Endometrium (tissue), 2 donors: Measurements from ENCODE around the gene ROR1.

Experiments
- FAIRE-seq: peaks from 2 replicates; lab custom pipeline; 2012; peaks lifted over from hg19 to GRCh38; lab: Jason Lieb, UNC
- donor health status: control.
- donor health status: control.

The ROR1 gene

DNA sequence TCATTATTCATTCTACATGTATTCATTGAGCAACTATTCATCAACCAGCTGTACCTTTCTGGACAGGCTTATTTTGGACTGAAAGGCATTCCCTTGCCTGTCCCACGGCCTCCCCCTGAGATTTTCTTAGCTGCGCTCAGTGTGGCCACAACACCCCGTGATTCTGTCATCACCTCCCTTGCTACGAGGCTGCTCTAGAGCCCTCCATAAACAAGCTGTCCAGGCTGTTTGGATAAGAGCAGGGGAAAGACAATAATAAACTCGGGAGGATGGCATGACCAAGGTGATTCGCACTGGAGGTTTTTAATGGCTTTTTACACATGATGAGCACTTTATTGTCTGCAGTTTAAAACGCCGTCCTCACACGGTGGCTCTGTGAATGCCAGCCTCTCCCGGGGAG lies 139.7 kb downstream of the ROR1 start:
- FAIRE-seq, result no peak

- FAIRE-seq, result no peak
Observed at GRCh38 chr1:63914241-63914640, 140.4 kb downstream of the ROR1 start.

- no peak for FAIRE-seq
Observed at GRCh38 chr1:63914706-63915105, 140.9 kb downstream of the ROR1 start.

- FAIRE-seq, result no peak
Observed at GRCh38 chr1:63915121-63915520, 141.3 kb downstream of the ROR1 start.

DNA sequence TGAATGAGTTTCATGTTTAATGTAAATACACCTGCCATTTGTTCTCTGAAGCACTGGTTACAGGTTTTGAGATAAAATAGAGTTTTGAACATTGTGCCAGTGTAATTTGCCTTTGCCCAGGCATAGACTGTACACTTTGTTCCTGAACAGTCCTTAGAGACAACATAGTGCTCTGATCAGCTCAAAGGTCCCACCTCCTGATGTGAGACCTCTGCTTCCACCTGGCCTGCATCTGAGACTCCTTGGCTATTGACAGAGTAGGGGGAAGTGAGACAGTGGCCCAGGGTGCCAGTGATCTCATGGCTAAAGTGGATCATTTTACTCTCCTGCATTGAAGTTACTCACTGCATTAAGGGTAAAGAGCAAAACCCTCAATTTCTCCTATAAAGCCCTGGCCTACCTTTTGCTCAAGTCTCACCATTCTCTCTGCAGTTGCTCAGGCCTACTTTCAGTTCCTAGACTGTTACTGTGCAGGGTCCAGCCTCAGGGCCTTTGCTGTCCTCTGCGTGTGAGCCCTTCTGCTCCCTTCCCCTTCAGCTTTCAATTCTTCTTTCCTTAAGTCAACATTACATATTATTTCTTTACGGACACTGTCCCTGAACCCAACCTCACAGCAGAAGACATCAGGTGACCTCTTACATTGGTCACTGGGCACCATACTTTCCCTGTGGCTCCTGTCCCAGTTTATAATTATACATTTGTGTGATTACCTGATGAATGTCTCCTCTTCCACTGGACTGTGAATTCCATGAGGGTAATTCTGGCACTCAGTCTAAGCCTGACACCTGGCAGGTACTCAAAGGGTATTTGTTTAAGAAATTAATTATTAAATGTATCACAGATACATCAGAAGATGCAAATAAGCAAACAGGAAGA lies 142.9 kb downstream of the ROR1 start:
- no peak for FAIRE-seq

DNA sequence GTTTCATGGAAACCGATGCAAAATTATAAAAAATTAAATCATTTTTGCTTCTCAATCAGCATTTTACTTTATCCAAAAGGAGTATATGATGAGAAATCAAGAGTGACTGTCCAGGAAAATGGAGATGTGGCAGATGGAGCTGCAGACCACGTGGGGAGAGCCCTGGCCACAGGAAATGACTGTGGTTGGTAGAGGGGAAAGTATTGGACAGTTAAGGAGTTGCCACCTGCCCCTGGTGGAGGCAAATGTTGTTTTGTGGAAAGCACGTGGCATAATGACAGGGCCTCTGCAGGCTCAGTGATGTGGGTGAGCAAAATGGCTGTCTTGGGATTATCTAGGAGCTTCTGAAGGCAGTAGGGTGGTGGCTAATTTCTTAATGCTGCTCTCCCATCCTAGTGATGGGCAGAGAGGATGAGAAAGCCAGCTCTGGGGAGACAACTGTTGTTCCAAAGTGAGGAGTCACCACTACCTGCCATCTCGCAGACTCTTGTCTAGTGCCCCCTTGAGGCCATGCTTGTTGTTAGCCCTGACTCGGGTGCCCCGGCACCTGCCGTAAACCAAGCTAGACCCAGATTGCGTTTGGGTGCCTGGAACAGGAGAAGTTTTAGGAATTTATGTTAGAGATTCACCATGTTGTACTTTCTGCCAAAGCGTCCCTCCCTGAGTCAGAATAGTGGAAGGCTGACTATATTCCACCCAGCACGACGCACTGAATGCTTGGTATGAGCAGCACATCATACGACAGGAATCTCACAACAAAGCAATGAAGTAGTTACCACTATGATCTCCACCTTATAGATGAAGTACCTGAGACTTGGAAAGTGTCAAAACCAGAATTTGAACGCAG lies 144.0 kb downstream of the ROR1 start:
- FAIRE-seq, result no peak

DNA sequence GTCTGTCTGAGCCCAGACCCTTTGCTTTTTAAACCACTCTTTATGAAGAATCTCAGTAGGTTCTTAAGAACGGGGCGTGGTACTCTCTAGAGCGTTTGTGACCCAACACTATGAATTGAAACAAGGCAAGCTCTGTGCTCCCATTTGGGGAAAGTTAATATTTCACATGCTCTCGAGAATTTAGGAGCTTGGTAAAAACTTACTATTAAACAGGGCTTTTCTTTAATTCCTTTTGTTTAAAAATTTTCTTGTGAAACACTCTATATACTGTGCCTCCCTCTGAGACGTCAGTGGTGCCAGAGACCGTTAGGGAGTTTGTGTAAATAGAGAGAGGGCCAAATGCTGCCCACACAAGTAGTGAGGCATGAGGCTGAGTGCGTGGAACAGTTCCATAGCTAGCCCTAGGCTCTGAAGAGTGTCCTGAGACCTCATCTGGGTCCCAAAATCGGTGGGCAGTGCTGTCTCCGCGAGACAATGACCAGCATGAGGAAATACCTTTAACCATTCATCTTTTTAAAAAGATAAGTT lies 144.7 kb downstream of the ROR1 start:
- FAIRE-seq, result no peak

DNA sequence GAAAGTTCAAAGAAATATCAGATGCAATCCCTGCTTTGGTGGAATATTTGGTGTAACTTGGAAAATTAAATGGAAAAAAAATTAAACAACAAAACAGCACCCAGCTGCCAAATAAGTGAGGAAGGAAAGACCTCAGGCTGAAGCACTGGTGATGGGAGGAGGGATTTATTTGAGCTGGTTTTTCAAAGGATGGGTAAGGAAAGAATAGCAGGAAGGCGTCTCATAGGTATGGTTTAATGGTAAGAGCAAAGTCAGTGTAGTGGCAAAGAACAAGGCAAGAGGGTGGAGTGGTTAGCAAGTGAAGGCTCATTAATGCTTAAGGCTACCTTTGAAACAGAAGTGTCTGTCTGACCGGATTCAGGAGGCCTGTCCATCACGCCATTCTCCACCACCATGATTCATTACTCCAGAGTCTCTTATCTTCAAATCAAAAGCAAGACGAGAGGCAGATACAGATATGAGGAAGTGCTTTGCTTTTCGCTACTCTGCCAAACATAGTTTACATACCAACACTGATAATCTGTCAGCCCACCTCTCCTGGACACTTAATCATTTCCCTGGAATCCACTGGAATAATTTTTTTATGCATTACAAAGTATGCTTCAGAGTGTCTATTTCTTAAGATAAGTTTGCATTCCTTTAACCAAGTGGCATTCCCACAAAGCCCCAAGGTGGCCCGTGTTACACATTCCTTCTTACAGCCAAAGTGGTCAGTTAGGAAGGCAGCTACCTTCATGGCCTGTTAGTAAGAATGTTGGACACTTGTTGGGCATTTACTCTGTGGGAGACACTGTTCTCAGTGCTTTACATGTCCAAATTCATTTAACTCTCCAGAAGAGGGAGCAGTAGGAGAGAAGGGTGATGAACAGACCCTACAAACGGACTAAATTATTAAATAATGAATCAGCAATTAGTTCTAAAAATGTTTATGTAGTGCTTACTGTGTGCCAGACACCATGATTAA lies 146.6 kb downstream of the ROR1 start:
- FAIRE-seq, result no peak

- no peak for FAIRE-seq
Observed at GRCh38 chr1:63921359-63921758, 147.5 kb downstream of the ROR1 start.

- no peak for FAIRE-seq
Observed at GRCh38 chr1:63921802-63922201, 148.0 kb downstream of the ROR1 start.

GRCh38 chr1:63922848-63923247 lies 149.0 kb downstream of the ROR1 start:
- no peak for FAIRE-seq

GRCh38 chr1:63923302-63923701 lies 149.5 kb downstream of the ROR1 start:
- no peak for FAIRE-seq

GRCh38 chr1:63924600-63924999 lies 150.8 kb downstream of the ROR1 start:
- FAIRE-seq, result no peak

GRCh38 chr1:63928186-63929105 lies 154.6 kb downstream of the ROR1 start:
- FAIRE-seq, result no peak

GRCh38 chr1:63929106-63929478 lies 155.3 kb downstream of the ROR1 start:
- FAIRE-seq, result no peak

DNA sequence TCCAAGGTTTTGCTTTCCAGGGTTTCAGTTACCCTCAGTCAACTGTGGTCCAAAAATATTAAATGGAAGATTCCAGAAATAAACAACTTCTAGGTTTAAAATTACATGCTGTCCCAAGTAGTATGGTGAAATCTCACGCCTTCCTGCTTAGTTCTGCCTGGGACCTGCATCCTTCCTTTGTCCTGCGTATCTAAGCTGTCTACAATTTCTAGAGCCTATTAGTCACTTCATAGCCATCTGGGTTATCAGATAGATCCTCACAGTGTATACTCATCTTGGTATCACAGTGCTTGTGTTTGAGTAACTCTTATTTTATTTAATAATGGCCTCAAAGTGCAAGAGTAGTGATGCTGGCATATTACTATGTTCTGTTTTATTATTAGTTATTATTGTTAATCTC lies 157.7 kb downstream of the ROR1 start:
- FAIRE-seq, result no peak

- FAIRE-seq, result no peak
Observed at GRCh38 chr1:63934697-63935096, 160.9 kb downstream of the ROR1 start.

- FAIRE-seq, result no peak
Observed at GRCh38 chr1:63935143-63935542, 161.3 kb downstream of the ROR1 start.

DNA sequence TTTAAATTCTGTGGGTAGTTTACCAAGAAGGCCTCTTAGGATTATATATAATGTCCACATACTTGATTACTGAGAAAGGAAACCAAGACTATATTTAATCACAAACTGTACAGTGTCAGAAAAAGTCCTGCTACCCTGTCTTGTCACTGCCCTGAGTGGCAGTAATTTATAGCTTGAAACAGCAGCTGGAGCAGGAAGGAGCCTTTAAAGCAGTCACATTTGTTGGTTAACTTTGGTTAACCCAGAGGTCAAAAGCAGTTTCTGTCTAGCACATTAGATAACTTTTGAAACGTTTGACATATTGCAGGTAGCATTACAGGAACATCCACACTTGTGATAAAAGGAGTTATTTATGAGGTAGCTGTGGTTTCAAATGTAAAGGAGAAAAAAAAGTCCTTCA lies 161.7 kb downstream of the ROR1 start:
- FAIRE-seq, result no peak

GRCh38 chr1:63936276-63936675 lies 162.5 kb downstream of the ROR1 start:
- no peak for FAIRE-seq

GRCh38 chr1:63936801-63937200 lies 163.0 kb downstream of the ROR1 start:
- no peak for FAIRE-seq
